ENCODE results near the gene CDCP1. TPM values are rescaled to one million over a fixed set of nuclear protein-coding genes. Genes with fewer than 3 reads are reported as not detected.

CDCP1 gene
- total RNA-seq, 2 experiments from 2014 or later: 5.3 to 7.0 TPM

GRCh38 chr3:45113625-45114050 is 32.5 kb downstream of the CDCP1 start:
- H3K4me1 Mint-ChIP-seq: peaks cover 77% of the 10 kb centered on the region
- peak overlapping the region; percentile 4 for H3K27ac Mint-ChIP-seq
- no peaks in the 10 kb centered on the region for H3K9me3 Mint-ChIP-seq (ENCODE audit: low read depth)
- H3K4me3 Mint-ChIP-seq: no peak overlapping the region
- H3K27me3 Mint-ChIP-seq: peaks cover 15% of the 10 kb centered on the region
- no peak for ATAC-seq
- H3K36me3 Mint-ChIP-seq: peaks cover 23% of the 10 kb centered on the region
- CTCF ChIA-PET: interaction anchor here (1.4 kb wide), 1 partner anchor 72 kb away, joined by 4 read pairs; no protein-coding TSS in a partner anchor
- no peak for DNase-seq

- peaks cover 14% of the 10 kb centered on the region for H3K27me3 Mint-ChIP-seq
- no peak for ATAC-seq
- peaks cover 27% of the 10 kb centered on the region for H3K36me3 Mint-ChIP-seq
- H3K9me3 Mint-ChIP-seq (ENCODE audit: low read depth): no peaks in the 10 kb centered on the region
- H3K27ac Mint-ChIP-seq: no peak overlapping the region
- CTCF ChIA-PET: no interaction called here
- DNase-seq: no peak
- H3K4me1 Mint-ChIP-seq: peaks cover 75% of the 10 kb centered on the region
- no peak overlapping the region for H3K4me3 Mint-ChIP-seq
Observed at GRCh38 chr3:45112939-45113338, 33.2 kb downstream of the CDCP1 start.

- peaks cover 81% of the 10 kb centered on the region for H3K4me1 Mint-ChIP-seq
- peaks cover 7% of the 10 kb centered on the region for H3K27me3 Mint-ChIP-seq
- peaks cover 29% of the 10 kb centered on the region for H3K36me3 Mint-ChIP-seq
Observed at GRCh38 chr3:45110509-45110833, 35.7 kb downstream of the CDCP1 start.

DNA sequence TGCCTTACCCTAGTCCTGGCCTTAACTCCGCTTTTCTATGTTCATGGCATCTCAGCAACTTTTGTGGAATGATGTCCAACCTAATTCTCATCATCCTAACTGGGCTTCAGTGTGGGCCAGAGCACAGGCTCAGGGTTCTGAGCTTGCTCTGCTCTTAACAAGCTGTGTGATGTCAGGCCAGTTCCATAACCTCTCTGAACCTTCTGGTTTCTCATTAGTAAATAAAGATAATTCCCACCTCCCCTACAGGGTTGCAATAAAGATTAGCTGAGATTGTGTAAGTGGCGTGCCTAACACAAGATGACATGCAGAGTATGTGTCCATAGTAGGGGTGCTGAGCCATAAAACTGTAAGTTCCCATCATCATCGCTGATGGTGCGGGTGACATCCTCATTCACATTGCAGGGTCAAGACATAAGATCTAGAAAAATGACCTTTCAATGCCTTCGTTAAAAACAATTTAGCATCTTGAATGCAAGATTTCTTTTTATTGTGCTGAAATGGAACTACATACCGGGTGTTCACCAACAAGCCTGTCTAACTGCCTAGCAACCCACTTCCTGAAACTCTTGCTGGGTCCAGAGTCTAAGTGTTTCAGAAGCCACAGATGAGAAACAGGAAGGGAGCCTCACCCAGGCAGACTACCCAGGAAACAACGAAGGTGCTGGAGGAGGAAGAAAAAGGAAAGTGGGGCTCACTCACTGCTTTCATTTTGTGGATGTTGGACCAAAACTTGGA is 36.2 kb downstream of the CDCP1 start:
- peaks cover 82% of the 10 kb centered on the region for H3K4me1 Mint-ChIP-seq
- peak overlapping the region; percentile 78 for H3K27ac Mint-ChIP-seq
- CTCF ChIA-PET: interaction anchor here (0.9 kb wide), 1 partner anchor 100 kb away, joined by 4 read pairs; no protein-coding TSS in a partner anchor
- peaks cover 32% of the 10 kb centered on the region for H3K36me3 Mint-ChIP-seq
- peaks cover 7% of the 10 kb centered on the region for H3K27me3 Mint-ChIP-seq
- ATAC-seq: peak; percentile 70
- DNase-seq: peak; percentile 76
- H3K9me3 Mint-ChIP-seq (ENCODE audit: low read depth): no peaks in the 10 kb centered on the region
- peak overlapping the region; percentile 56 for H3K4me3 Mint-ChIP-seq

More at GRCh38 chr3:45110509-45110833, 35.7 kb downstream of the CDCP1 start:
- Mint-ChIP-seq H3K27ac (peak overlapping the region; percentile 78), H3K9me3 (ENCODE audit: low read depth) (no peaks in the 10 kb centered on the region), H3K4me3 (peak overlapping the region; percentile 56)
- no peak for ATAC-seq
- CTCF ChIA-PET: interaction anchor here (0.9 kb wide), 1 partner anchor 100 kb away, joined by 4 read pairs; no protein-coding TSS in a partner anchor
- no peak for DNase-seq

GRCh38 chr3:45106874-45107273 is 39.3 kb downstream of the CDCP1 start:
- no peak for DNase-seq
- peak overlapping the region; percentile 4 for H3K27ac Mint-ChIP-seq
- peaks cover 9% of the 10 kb centered on the region for H3K9me3 Mint-ChIP-seq (ENCODE audit: low read depth)
- H3K36me3 Mint-ChIP-seq: peaks cover 43% of the 10 kb centered on the region
- no peak for ATAC-seq
- H3K27me3 Mint-ChIP-seq: peaks cover 16% of the 10 kb centered on the region
- peaks cover 75% of the 10 kb centered on the region for H3K4me1 Mint-ChIP-seq
- no peak overlapping the region for H3K4me3 Mint-ChIP-seq
- CTCF ChIA-PET: interaction anchor here (3.7 kb wide), 1 partner anchor 104 kb away, joined by 13 read pairs; no protein-coding TSS in a partner anchor

- Mint-ChIP-seq H3K9me3 (ENCODE audit: low read depth) (peaks cover 9% of the 10 kb centered on the region), H3K27ac (peak overlapping the region; percentile 78), H3K4me3 (peak overlapping the region; percentile 9), H3K36me3 (peaks cover 40% of the 10 kb centered on the region), H3K4me1 (peaks cover 76% of the 10 kb centered on the region), H3K27me3 (peaks cover 21% of the 10 kb centered on the region)
- peak; percentile 92 for DNase-seq
- ATAC-seq: peak; percentile 73
- CTCF ChIA-PET: interaction anchor here (0.9 to 3.7 kb wide), 3 partner anchors 13 to 105 kb away, joined by 3 to 13 read pairs (median 9); no protein-coding TSS in a partner anchor
Observed at GRCh38 chr3:45105855-45106671, 40.1 kb downstream of the CDCP1 start.

GRCh38 chr3:45104715-45105711 is 41.2 kb downstream of the CDCP1 start:
- DNase-seq (no peak), ATAC-seq (peak; percentile 7)
- Mint-ChIP-seq H3K36me3 (peaks cover 34% of the 10 kb centered on the region), H3K9me3 (ENCODE audit: low read depth) (peaks cover 9% of the 10 kb centered on the region), H3K27me3 (peaks cover 30% of the 10 kb centered on the region), H3K27ac (peak overlapping the region; percentile 78), H3K4me1 (peaks cover 74% of the 10 kb centered on the region), H3K4me3 (peak overlapping the region; percentile 9)
- CTCF ChIA-PET: interaction anchor here (0.9 to 3.7 kb wide), 4 partner anchors 14 to 106 kb away, joined by 3 to 13 read pairs (median 6); no protein-coding TSS in a partner anchor

DNA sequence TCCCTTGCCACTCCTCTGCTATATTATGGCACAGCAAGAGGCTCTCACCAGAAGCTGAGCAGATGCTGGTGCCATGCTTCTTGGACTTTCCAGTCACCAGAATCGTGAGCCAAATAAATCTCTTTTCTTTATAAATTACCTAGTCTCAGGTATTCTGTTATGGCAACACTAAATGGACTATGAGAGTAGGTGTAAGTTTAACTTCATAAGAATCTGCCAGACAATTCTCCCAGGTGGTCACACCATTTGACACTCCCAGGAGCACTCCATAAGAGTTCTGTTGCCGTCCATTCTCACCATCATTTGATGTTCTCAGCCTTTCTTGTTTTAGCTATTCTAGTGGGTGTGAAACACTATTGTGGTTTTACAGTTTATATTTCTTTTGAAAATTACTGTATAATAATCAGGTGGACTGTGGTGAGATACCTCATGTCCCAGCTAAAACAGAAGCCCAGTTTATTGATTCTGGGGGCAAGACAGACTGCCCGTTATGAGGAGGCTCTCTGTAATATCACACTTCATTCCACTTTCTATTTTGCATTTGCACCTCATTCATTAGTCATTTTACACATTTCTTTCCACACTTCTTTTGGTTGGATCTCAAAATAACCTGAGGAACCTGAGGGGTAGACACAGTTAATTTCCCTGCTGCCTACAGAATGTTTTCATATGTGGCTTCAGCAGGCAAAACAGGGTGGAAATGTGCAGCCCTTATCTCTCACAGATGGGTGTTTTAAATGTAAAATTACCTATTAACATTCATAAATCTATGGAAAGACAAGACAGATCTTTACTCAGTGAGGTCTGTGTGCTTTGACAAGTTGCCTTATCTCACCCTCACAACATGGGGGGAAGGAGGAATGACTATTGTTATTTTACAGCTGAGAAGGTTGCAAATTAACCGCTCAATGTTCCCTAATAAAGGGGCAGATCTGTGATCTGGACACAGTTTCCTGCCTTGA is 42.1 kb downstream of the CDCP1 start:
- H3K27me3 Mint-ChIP-seq: peaks cover 39% of the 10 kb centered on the region
- H3K4me3 Mint-ChIP-seq: no peak overlapping the region
- H3K36me3 Mint-ChIP-seq: peaks cover 32% of the 10 kb centered on the region
- H3K4me1 Mint-ChIP-seq: peaks cover 64% of the 10 kb centered on the region
- peaks cover 9% of the 10 kb centered on the region for H3K9me3 Mint-ChIP-seq (ENCODE audit: low read depth)
- CTCF ChIA-PET: interaction anchor here (0.7 to 3.7 kb wide), 3 partner anchors 63 to 107 kb away, joined by 3 to 13 read pairs (median 3); no protein-coding TSS in a partner anchor
- ATAC-seq: no peak
- DNase-seq: no peak
- H3K27ac Mint-ChIP-seq: no peak overlapping the region

DNA sequence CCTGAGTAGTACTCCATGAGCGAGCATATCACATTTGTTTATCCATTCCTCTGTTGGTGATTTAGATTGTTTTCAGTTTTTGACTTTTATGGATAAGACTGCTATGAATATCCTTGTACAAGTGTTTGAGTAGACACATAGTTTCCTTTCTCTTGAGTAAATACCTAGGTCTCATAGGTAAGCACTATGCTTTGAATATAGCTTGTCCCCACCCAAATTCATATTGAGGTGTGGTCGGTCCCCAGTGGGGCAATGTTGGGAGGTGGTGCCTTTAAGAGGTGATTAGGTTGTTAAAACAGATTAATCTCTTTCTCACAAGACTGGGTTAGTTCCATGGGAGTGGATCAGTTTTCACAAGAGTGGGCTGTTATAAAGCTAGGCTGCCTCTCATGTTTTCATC is 42.8 kb downstream of the CDCP1 start:
- CTCF ChIA-PET: interaction anchor here (0.7 to 1.5 kb wide), 2 partner anchors 62 to 107 kb away, joined by 3 read pairs; no protein-coding TSS in a partner anchor
- H3K27ac Mint-ChIP-seq: no peak overlapping the region
- peaks cover 61% of the 10 kb centered on the region for H3K4me1 Mint-ChIP-seq
- H3K4me3 Mint-ChIP-seq: no peak overlapping the region
- DNase-seq (no peak), ATAC-seq (no peak)
- H3K27me3 Mint-ChIP-seq: peaks cover 45% of the 10 kb centered on the region
- H3K9me3 Mint-ChIP-seq (ENCODE audit: low read depth): peaks cover 9% of the 10 kb centered on the region
- H3K36me3 Mint-ChIP-seq: peaks cover 32% of the 10 kb centered on the region

DNA sequence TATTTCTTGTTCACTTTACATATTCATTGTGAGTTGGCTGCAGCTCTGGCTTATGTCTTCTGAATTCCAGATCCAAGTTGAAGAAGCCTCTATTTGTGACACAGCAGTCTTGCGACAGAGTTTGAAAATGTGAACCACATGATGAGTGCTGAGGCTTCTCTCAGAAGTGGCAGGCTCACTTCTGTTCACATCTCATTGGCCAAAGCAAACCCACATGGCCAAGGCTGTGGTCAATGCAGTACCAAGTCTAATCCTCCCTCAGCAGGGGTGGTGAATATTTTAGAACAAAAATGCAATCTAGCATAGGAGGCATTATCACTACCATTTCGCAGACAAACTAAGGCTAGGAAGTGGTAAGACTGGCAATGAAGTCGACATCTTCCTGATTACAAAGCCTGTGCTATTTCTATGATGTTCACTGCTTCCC is 45.2 kb downstream of the CDCP1 start:
- ATAC-seq: peak; percentile 54
- CTCF ChIA-PET: interaction anchor here (2.5 kb wide), 1 partner anchor 60 kb away, joined by 8 read pairs; no protein-coding TSS in a partner anchor
- Mint-ChIP-seq H3K4me3 (no peak overlapping the region), H3K9me3 (ENCODE audit: low read depth) (peaks cover 9% of the 10 kb centered on the region), H3K4me1 (peaks cover 40% of the 10 kb centered on the region), H3K36me3 (peaks cover 22% of the 10 kb centered on the region), H3K27ac (peak overlapping the region; percentile 63), H3K27me3 (peaks cover 60% of the 10 kb centered on the region)
- peak; percentile 81 for DNase-seq

DNA sequence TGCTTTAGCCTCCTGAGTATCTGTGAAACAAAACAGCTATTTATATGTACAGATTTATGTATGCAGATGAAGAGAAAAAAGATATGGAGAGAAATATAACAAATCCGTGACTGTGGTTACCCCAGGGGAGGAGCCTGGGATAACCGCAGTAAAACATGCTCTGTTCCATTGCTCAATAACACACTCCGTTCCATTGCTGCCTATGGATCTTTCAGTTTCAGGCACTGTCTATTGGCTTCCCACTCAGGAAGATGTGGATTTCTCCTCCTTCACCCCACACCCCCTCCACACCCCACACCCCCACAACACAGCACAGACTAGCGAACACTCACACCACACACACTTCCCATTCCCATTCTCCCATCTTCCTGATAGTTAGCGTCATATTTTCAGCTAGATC is 47.9 kb downstream of the CDCP1 start:
- ATAC-seq (no peak), DNase-seq (no peak)
- H3K36me3 Mint-ChIP-seq: peaks cover 19% of the 10 kb centered on the region
- CTCF ChIA-PET: interaction anchor here (1.2 kb wide), 1 partner anchor 13 kb away, joined by 3 read pairs; no protein-coding TSS in a partner anchor
- H3K27ac Mint-ChIP-seq: no peak overlapping the region
- H3K27me3 Mint-ChIP-seq: peaks cover 65% of the 10 kb centered on the region
- peaks cover 5% of the 10 kb centered on the region for H3K9me3 Mint-ChIP-seq (ENCODE audit: low read depth)
- H3K4me1 Mint-ChIP-seq: peaks cover 21% of the 10 kb centered on the region
- no peak overlapping the region for H3K4me3 Mint-ChIP-seq

All from activated CD8-positive, alpha-beta memory T cell treated with anti-CD3 and anti-CD28 coated beads, Interleukin-2, amount 10 ng/mL, durations not matched to agents 7 days and 5 days (primary cell).